GM03348 (cell line): ENCODE results near the gene GLP2R.
"Not testable (repeated sequence)": the region's sequence is repeated elsewhere in the genome, so short reads cannot be mapped to it uniquely, and the experiment has no call there.

Experiments
- DNase-seq: peaks from one replicate; pipeline ENCODE4 v3.0.0; 2012; ENCODE audit warnings: low spot score

GLP2R gene

GRCh38 chr17:9899280-9900043, 73.7 kb downstream of the GLP2R start:
- no peak for DNase-seq

- DNase-seq = peak; percentile 46
Observed at GRCh38 chr17:9900044-9900594, 74.4 kb downstream of the GLP2R start.

- DNase-seq = peak; percentile 85
Observed at GRCh38 chr17:9900784-9901183, 75.1 kb downstream of the GLP2R start.

GRCh38 chr17:9902120-9902519, 76.4 kb downstream of the GLP2R start:
- no peak for DNase-seq

- no peak for DNase-seq
Observed at GRCh38 chr17:9904277-9905077, 78.8 kb downstream of the GLP2R start.

- no peak for DNase-seq
Observed at GRCh38 chr17:9905078-9905415, 79.3 kb downstream of the GLP2R start, which contains the start of gene RCVRN. TSS of gene RCVRN (minus strand) at chr17:9905271. CDS start at chr17:9905180, 91 bp downstream.

GRCh38 chr17:9905902-9906301, 80.2 kb downstream of the GLP2R start:
- peak; percentile 77 for DNase-seq

- DNase-seq = no peak
Observed at GRCh38 chr17:9906616-9907015, 80.9 kb downstream of the GLP2R start.

GRCh38 chr17:9907131-9907530, 81.4 kb downstream of the GLP2R start:
- no peak for DNase-seq

- DNase-seq = no peak
Observed at GRCh38 chr17:9907883-9908648, 82.3 kb downstream of the GLP2R start.

GRCh38 chr17:9908649-9909042, 82.9 kb downstream of the GLP2R start:
- DNase-seq = no peak

- DNase-seq = no peak
Observed at GRCh38 chr17:9911089-9911488, 85.4 kb downstream of the GLP2R start.

- no peak for DNase-seq
Observed at GRCh38 chr17:9912121-9913099, 86.7 kb downstream of the GLP2R start.

GRCh38 chr17:9913476-9913875, 87.8 kb downstream of the GLP2R start:
- no peak for DNase-seq

GRCh38 chr17:9916108-9916507, 90.4 kb downstream of the GLP2R start:
- DNase-seq = no peak

GRCh38 chr17:9917131-9917530, 91.4 kb downstream of the GLP2R start:
- DNase-seq = no peak

- no peak for DNase-seq
Observed at GRCh38 chr17:9917801-9918200, 92.1 kb downstream of the GLP2R start.

GRCh38 chr17:9918352-9918751, 92.6 kb downstream of the GLP2R start:
- DNase-seq = no peak

GRCh38 chr17:9918804-9919352, 93.2 kb downstream of the GLP2R start:
- no peak for DNase-seq

GRCh38 chr17:9921216-9921615, 95.5 kb downstream of the GLP2R start:
- DNase-seq = not testable (repeated sequence)
